GM20000 (cell line): ENCODE measurements around the gene STK24.

ENCODE experiments used
- DNase-seq: peaks from one replicate; pipeline ENCODE4 v3.0.0; 2012; ENCODE audit warnings: low spot score
- TF ChIP-seq, protein P1 (sequence below): IDR thresholded peaks from 2 replicates; pipeline ENCODE4 v1.5.1; 2012; ENCODE audit warnings: mild to moderate bottlenecking, control low read depth; ENCODE audit errors: extremely low read depth, missing control alignments

STK24 gene

DNA sequence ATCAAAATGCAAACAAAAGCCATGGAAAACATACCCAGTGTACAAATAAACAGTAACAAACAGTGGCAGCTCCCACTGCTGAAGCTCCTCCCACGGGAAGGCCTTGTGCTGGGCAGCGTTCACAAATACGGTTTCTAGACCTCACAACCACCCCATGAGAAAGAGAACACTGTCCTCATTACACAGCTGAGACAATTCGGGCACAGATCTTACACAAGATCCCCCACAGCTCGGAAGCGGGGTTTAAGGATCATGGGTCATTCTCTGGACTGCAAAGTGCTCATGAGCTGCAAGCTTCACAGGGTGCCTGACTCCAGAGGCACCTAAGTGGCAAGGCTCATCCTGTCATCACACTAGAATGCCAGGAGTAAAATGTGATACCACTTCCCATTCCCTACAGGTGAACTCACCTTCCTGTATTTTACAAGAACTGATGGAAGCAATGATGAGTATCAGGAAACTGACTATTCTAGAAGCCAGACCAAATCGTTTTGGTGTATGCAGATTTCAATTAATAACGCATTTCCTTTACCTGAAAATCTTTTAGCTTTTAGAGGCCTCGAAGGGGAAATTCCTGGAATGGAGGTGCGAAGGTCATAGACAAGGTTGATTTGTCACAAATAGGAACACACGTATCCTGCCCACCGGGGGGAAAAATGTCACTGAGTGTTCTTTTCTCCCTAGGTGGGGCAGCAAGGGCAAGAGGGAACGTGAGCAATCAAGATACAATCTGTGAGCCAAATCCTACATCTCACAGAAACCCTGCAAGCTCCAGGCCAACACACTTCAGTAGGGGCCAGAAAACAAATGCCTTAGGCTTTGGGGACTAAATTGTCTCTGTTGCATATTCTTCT is 41.2 kb downstream of the STK24 start:
- no peak for DNase-seq
- TF ChIP-seq, protein P1, sequence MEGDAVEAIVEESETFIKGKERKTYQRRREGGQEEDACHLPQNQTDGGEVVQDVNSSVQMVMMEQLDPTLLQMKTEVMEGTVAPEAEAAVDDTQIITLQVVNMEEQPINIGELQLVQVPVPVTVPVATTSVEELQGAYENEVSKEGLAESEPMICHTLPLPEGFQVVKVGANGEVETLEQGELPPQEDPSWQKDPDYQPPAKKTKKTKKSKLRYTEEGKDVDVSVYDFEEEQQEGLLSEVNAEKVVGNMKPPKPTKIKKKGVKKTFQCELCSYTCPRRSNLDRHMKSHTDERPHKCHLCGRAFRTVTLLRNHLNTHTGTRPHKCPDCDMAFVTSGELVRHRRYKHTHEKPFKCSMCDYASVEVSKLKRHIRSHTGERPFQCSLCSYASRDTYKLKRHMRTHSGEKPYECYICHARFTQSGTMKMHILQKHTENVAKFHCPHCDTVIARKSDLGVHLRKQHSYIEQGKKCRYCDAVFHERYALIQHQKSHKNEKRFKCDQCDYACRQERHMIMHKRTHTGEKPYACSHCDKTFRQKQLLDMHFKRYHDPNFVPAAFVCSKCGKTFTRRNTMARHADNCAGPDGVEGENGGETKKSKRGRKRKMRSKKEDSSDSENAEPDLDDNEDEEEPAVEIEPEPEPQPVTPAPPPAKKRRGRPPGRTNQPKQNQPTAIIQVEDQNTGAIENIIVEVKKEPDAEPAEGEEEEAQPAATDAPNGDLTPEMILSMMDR: no peak

DNA sequence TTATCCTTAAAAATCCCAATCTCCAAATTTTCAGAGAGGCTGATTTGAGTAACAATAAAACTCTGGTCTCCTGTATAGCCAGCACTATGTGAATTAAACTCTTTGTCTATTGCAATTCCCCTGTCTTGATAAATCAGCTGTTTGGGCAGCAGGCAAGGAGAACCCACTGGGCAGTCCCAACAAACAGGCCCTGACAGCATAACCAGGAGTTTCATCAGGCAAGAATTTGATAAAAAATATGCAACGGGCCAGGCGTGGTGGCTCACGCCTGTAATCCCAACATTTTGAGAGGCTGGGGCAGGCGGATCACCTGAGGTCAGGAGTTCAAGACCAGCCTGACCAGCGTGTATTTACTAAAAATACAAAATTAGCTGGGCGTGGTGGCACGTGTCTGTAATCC is 42.1 kb downstream of the STK24 start:
- TF ChIP-seq, protein P1: no peak
- DNase-seq: no peak

DNA sequence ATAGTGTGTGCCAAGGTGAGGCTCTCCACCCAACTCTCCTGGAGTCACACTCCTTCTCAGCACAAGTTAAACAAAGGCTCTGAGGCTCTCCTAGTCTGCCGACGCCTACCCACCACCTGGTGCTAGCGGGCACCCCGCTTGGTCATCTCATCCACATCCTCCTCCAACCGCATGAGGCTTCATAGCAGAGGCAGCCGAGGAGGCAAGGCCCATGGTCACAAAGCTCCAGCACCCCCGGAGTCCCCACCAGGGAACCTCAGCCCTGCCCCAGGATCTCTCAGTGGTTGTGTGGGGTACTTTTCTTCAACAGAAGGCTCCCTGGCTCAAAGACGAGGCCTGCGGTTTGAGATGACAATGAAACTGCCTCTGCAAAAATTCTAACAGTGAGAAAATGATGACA is 43.0 kb downstream of the STK24 start:
- TF ChIP-seq, protein P1: no peak
- no peak for DNase-seq

DNA sequence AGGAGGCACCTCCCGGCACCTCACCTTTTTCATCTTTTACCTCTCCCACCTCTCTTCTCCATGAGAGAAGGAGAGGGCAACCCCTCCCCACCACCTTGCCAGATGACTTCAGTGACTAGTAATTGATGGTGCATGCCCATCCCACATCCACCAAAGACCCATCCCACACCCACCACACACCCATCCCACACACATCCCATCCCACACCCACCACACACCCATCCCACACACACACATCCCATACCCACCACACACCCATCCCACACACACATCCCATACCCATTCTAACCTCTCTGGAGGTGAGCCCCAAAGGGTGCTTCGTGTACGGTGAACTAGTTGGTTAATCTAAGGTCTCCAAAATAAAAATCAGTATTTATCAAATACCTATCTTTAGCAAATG is 44.7 kb downstream of the STK24 start:
- TF ChIP-seq, protein P1: no peak
- no peak for DNase-seq

DNA sequence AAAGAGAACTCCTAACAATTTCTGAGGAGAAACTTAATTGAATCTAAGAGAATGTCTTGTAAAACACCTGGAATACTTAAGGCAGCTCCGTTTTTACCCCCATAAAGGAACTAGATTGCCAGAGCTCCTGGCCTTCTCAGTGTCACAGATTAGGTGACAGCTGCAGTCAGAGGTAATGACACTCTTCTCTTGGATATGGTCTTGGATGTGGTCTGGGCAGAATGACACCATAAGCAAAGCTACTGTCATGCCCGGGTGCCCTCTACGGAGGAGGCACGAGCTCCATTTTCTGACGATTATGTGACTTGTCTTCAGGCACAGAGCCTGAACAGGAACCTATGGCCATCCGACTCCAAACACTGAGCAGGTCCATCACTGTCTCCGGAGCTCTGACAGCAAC is 46.7 kb downstream of the STK24 start:
- TF ChIP-seq, protein P1: no peak
- no peak for DNase-seq

DNA sequence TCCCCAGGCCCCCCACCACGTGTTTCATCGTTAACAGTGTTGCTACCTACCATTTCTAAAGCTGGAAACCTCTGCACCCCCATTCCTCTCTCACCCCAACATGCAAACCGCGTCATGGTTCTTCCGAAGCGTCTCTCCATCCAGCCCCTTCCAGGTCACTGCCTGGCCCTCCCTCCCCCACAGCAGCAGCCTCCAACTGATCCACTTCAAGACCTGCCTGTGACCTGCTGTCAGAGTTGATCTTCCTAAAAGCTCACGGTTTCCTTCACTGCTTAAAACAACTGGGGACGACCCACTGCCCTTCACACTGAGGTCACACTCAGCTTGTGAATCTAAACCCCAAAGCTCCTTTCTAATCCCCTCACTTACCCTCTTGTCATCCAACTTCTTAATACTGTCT is 47.7 kb downstream of the STK24 start:
- TF ChIP-seq, protein P1: no peak

DNA sequence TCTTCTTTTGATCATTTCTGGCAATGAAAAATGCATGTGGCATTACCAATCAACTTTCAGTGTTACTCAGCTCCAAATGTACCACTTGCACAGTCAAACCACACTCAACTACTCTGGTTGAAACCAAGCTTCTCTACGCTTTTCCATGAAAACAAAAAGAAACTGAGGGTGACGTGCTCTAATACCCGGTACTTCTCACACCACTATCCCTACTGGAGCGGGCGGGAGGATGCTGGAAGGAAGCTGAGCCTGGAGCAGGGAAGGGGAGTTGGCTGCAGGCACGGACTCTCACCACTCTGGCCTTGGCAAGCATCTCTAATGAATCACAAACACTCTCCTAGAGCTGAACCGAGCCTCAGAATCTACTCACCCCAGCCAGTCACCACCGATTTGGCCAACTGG is 48.2 kb downstream of the STK24 start:
- DNase-seq: no peak
- TF ChIP-seq, protein P1: no peak

More for the DNA sequence above, 47.7 kb downstream of the STK24 start:
- DNase-seq: no peak
